Psoas muscle (tissue), 8 donors: ENCODE measurements around the gene OR4D10. TPM values are rescaled to one million over a fixed set of nuclear protein-coding genes. Genes with fewer than 3 reads are reported as not detected.

ENCODE experiments used
- ATAC-seq, 4 donors: fragments of 200-7000 bp; cut with Tn5 transposase; one replicate each; pipeline ENCODE4 v1.9.1; 2020; ENCODE audit warnings: moderate library complexity in 3 of 4, mild to moderate bottlenecking in 2 of 4
- DNase-seq, 2 donors: peaks; one replicate each; pipeline ENCODE4 v3.0.0-alpha.2; 2020
- H3K27ac ChIP-seq: fragments of 200-600 bp; one replicate; pipeline ENCODE4 v1.8.0; 2022
- H3K27me3 ChIP-seq, 3 donors: fragments of 200-600 bp in 1 of 3; one replicate each; pipeline versions ENCODE4 v1.6.1 to v1.8.0; 2013 to 2022; ENCODE audit warnings: low read length in 2 of 3, mild to moderate bottlenecking in 2 of 3, moderate library complexity in 1 of 3; ENCODE audit not compliant: insufficient read depth in 3 of 3
- H3K36me3 ChIP-seq, 2 donors: fragments of 200-600 bp in 1 of 2; one replicate each; pipeline versions ENCODE4 v1.6.1 to v1.8.0; 2013 to 2022; ENCODE audit warnings: low read depth in 1 of 2, mild to moderate bottlenecking in 1 of 2, moderate library complexity in 1 of 2; ENCODE audit not compliant: insufficient read depth in 1 of 2
- H3K4me1 ChIP-seq: fragments of 200-600 bp; one replicate; pipeline ENCODE4 v1.8.0; 2022
- H3K4me3 ChIP-seq: fragments of 200-600 bp; one replicate; pipeline ENCODE4 v1.8.0; 2022; ENCODE audit warnings: mild to moderate bottlenecking
- H3K9me3 ChIP-seq: fragments of 200-600 bp; one replicate; pipeline ENCODE4 v1.8.0; 2022
- WGBS, 3 donors: extraction: QIAGEN DNeasy Blood & Tissue Kit; methylation state at CpG; one replicate each; pipeline versions ENCODE4 v1.1.6 to v1.1.7; 2013; 5-methylcytosine and 5-hydroxymethylcytosine counted together
- intact Hi-C, 2 donors: fragments of 100-400 bp; cut with DNase I; formaldehyde crosslinking; loops; one replicate each; pipeline versions ENCODE4 v1.11.0 to v1.14.2; 2022
- polyA plus RNA-seq, 3 donors: library from polyadenylated mRNA; stranded (reverse); fragments of 200-250 nt; gene quantifications; one replicate each; pipeline ENCODE4 v1.2.3, GENCODE V29; 2013
- total RNA-seq, 4 donors: library from RNA; stranded (reverse); fragmentation: NEBNext Ultra II Directional in 2 of 4; extraction: Animal tissue kit (Norgen Biotek cat#: 25700) in 2 of 4; gene quantifications; one replicate each; pipeline versions ENCODE4 v1.2.1 to v1.2.4, GENCODE V29; 2021 to 2023
- TF ChIP-seq, protein P1 (sequence below): fragments of 200-600 bp; IDR thresholded peaks from one replicate; pipeline ENCODE4 v1.8.0; 2022; ENCODE audit warnings: antibody characterized with exemption
- donor health status: healthy with polysubstance abuse.
- donor health status: DM: no; HTN: no; CAD: no; lungs with moderate emphysema.
- donor health status: Bipolar disorder and iron deficiency.
- donor health status: healthy.
- donor health status: DM: yes; HTN: yes; CAD: no.
- donor health status: DM: no; HTN: no; CAD: no.
- donor health status: DM: no; HTN: no; CAD: no.
- donor health status: DM: yes; HTN: yes; CAD: no.

OR4D10 gene
- total and polyA plus RNA-seq, 7 donors = not detected

DNA sequence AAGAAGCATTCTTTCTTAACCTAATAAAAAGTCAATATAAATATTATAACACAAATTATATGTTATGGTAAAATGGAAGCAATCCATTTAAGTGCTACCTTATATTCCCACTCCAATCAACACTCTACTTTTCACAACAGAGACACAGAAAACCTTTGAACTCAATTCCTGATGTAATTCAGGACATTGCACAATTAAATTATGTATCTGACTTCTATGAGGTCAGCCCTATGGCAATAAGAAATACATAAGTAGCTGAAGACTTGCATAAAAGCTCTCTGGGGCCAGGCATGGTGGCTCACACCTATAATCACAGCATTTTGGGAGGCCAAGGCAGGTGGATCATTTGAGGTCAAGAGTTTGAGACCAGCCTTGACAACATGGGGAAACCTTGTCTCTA, 6.8 kb downstream of the OR4D10 start:
- H3K27ac ChIP-seq = no peak overlapping the region
- no peaks in the 10 kb centered on the region for H3K4me1 ChIP-seq
- H3K4me3 ChIP-seq = no peak overlapping the region
- ATAC-seq (no peak), DNase-seq (no peak)
- H3K27me3 ChIP-seq = peaks cover 0 to 2% (median 0%) of the 10 kb centered on the region in 3 donors
- TF ChIP-seq, protein P1, sequence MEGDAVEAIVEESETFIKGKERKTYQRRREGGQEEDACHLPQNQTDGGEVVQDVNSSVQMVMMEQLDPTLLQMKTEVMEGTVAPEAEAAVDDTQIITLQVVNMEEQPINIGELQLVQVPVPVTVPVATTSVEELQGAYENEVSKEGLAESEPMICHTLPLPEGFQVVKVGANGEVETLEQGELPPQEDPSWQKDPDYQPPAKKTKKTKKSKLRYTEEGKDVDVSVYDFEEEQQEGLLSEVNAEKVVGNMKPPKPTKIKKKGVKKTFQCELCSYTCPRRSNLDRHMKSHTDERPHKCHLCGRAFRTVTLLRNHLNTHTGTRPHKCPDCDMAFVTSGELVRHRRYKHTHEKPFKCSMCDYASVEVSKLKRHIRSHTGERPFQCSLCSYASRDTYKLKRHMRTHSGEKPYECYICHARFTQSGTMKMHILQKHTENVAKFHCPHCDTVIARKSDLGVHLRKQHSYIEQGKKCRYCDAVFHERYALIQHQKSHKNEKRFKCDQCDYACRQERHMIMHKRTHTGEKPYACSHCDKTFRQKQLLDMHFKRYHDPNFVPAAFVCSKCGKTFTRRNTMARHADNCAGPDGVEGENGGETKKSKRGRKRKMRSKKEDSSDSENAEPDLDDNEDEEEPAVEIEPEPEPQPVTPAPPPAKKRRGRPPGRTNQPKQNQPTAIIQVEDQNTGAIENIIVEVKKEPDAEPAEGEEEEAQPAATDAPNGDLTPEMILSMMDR = no peak
- intact Hi-C loops = no loop called here
- no peaks in the 10 kb centered on the region for H3K9me3 ChIP-seq
- H3K36me3 ChIP-seq = no peaks in the 10 kb centered on the region

DNA sequence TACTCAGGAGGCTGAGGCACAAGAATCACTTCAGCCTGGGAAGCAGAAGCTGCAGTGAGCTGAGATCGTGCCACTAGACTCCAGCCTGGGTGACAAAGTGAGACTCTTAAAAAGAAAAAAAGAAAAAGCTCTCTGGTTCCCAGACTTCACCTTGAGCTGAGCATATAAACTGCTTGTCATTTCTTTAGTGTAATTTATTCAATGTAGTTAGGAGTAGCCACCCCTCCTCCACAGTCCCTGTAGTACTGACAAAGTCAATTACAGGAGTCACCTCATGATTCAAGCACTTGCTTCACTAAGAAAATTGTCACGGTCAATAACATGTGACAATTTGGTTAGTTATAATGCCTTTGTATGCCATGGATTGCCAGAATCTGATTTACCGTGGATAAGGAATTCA, 7.2 kb downstream of the OR4D10 start:
- Histone ChIP-seq H3K4me3 (no peak overlapping the region), H3K4me1 (no peaks in the 10 kb centered on the region), H3K27me3 (peaks cover 0 to 2% (median 0%) of the 10 kb centered on the region in 3 donors), H3K36me3 (no peaks in the 10 kb centered on the region), H3K9me3 (no peaks in the 10 kb centered on the region), H3K27ac (no peak overlapping the region)
- DNase-seq = no peak
- ATAC-seq = no peak
- intact Hi-C loops = no loop called here
- TF ChIP-seq, protein P1 = no peak
- 35 to 47% (median 38%) methylated on average over 3 of the region's 3 CpGs for WGBS, 3 donors

DNA sequence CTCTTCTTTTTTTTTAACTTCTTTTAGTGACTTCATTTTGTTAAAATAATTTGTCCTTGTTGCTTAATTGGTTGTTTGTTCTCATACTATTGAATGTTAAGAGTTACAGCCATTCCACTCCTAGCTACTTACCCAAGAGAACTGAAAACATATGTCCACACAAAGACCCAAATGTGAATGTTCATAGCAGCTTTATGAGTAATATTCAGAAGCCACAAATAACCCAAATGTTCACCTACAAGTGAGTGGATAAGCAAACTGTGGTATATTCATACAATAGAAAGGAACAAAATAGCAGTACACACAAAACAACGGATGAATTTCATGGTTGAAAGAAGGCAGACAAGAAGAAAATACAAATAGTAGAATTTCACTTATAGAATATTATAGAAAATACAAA, 28.8 kb downstream of the OR4D10 start:
- H3K36me3 ChIP-seq = no peaks in the 10 kb centered on the region
- ATAC-seq (no peak), DNase-seq (no peak)
- 27 to 94% (median 43%) methylated on average over 1 of the region's 1 CpG for WGBS, 3 donors
- no peak overlapping the region for H3K4me3 ChIP-seq
- TF ChIP-seq, protein P1 = no peak
- H3K4me1 ChIP-seq = no peaks in the 10 kb centered on the region
- no peak overlapping the region for H3K27ac ChIP-seq
- H3K27me3 ChIP-seq = no peaks in the 10 kb centered on the region
- no peaks in the 10 kb centered on the region for H3K9me3 ChIP-seq
- intact Hi-C loops = no loop called here

DNA sequence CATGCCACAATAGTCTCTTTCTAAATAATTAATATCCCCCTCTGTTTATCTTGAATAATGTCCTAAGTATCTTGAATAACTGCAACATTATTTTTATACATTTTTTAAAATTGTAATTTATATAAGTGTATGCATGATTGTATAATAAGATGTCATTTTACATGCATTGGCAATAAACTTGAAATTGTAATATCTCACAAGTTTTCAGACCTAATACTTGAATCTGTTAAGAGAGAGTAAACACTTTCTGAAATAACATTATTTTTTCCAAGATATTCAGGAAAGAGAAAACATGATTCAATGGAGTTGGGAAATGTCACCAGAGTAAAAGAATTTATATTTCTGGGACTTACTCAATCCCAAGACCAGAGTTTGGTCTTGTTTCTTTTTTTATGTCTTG, 30.2 kb downstream of the OR4D10 start, which contains the start of gene OR4D11:
TSS of gene OR4D11 (plus strand) at position 301 of the 400 bp plus-strand sequence. CDS start at position 301, 0 bp downstream.
- Histone ChIP-seq H3K27ac (no peak within 1 kb of the TSS), H3K36me3 (no peaks in the 10 kb centered on the region), H3K9me3 (no peaks in the 10 kb centered on the region), H3K27me3 (no peaks in the 10 kb centered on the region), H3K4me1 (no peaks in the 10 kb centered on the region), H3K4me3 (no peak within 1 kb of the TSS)
- intact Hi-C loops = no loop called here
- DNase-seq (no peak), ATAC-seq (no peak)
- TF ChIP-seq, protein P1 = no peak

DNA sequence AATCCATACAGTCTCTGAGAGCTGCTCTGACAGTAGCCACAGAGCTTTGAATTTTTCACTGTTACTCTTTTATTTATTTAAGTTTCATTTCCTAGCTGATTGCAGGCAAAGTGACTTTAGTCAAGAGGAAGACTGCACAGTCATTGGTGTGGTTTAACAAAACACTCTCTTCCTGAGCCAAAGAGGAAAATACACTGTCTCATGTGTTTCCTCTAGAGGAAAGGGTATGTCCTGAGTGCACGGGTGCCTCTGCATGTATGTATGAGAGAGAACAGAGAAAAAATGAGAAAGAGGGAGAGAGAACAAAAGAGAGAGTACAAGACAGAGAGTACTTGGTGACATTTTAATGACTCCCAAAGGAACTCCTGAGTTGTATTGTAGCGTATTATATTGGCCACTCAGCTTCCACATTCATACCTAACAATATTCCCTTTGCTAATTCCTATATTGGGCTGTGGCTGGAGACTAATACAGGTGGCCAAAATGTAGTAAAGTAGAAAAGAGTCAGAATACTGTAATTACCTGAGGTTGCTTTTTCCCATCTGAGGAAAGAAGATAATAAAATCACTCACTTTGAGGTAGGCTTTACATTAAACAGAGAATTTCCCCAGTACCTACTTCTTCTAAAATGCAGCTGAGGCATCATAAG, 38.0 kb downstream of the OR4D10 start, which contains the start of gene OR4D9:
TSS of gene OR4D9 (plus strand) at position 599 of the 649 bp plus-strand sequence. CDS start 3,374 bp downstream, outside the sequence.
- TF ChIP-seq, protein P1 = no peak
- Histone ChIP-seq H3K27ac (no peak within 1 kb of the TSS), H3K36me3 (no peaks in the 10 kb centered on the region), H3K4me1 (no peaks in the 10 kb centered on the region), H3K4me3 (no peak within 1 kb of the TSS), H3K27me3 (peaks cover 0 to 4% (median 2%) of the 10 kb centered on the region in 3 donors), H3K9me3 (no peaks in the 10 kb centered on the region)
- no peak for ATAC-seq
- no peak for DNase-seq
- intact Hi-C loops = no loop called here
- WGBS, 3 donors = 17 to 19% (median 17%) methylated on average over 2 of the region's 2 CpGs
